Uterus (tissue), 2 donors: ENCODE data around the gene FAM83F.

Experiments used
- POLR2A ChIP-seq, 2 donors: fragments of 450-650 bp; IDR thresholded peaks; one replicate each; pipeline ENCODE4 v1.6.1; 2016; ENCODE audit warnings: antibody characterized with exemption in 2 of 2, mild to moderate bottlenecking in 1 of 2, moderate library complexity in 1 of 2
- TF ChIP-seq, protein P1 (sequence below), 4 experiments: fragments of 200-600 bp in 2 of 4; fragments of 450-650 bp in 2 of 4; sonication (generic) in 2 of 4; IDR thresholded peaks; one replicate each; pipeline ENCODE4 v1.5.1; 2016 to 2019; ENCODE audit warnings: antibody characterized with exemption in 4 of 4, mild to moderate bottlenecking in 2 of 4, moderate library complexity in 1 of 4

DNA sequence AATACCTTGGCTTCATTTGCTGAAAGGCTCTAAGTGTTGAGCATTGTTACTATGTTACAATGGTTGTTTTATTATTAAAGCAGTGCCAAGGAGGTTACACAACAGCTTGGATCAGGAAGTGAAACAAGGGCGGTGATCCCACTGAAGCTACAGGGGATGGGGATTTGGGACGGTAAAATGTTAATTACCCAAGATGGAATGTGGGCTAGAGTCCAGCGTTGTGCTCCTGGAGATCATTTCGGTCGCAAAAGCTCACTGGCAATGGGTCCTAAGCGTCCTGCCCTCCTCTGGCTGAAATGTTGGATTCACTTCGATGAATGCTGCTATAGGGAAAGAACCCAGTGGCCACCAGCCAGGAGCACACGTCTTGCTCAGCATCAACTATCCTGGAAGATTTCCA, 48.3 kb downstream of the FAM83F start:
- TF ChIP-seq, protein P1, sequence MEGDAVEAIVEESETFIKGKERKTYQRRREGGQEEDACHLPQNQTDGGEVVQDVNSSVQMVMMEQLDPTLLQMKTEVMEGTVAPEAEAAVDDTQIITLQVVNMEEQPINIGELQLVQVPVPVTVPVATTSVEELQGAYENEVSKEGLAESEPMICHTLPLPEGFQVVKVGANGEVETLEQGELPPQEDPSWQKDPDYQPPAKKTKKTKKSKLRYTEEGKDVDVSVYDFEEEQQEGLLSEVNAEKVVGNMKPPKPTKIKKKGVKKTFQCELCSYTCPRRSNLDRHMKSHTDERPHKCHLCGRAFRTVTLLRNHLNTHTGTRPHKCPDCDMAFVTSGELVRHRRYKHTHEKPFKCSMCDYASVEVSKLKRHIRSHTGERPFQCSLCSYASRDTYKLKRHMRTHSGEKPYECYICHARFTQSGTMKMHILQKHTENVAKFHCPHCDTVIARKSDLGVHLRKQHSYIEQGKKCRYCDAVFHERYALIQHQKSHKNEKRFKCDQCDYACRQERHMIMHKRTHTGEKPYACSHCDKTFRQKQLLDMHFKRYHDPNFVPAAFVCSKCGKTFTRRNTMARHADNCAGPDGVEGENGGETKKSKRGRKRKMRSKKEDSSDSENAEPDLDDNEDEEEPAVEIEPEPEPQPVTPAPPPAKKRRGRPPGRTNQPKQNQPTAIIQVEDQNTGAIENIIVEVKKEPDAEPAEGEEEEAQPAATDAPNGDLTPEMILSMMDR (IDR thresholded peaks at IDR 0.05), result no peak
- no peak for TF ChIP-seq POLR2A (IDR thresholded peaks at IDR 0.05)
